Measurements from ENCODE around the gene SCFD2.

DNA sequence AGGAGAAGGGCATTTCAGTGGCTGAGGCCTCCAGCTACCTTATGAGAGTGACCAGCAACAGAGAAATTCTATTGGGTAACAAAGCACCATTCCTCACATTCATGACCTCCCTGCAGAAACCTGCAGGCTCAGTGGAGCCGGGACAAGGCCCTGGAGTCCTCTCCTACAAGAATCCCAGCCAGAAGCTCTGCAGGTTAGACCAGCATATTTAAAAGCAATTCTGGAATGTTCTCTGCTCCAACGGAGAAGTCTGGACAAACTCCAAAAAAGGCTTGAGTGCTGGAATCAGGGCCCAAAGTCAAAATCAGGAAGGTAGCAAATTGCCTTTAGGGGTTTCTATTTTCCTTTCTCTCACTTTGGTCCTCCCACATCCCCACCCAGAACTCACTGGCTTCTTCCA, 202.9 kb downstream of the SCFD2 start:
- TF ChIP-seq CBX2 (IDR thresholded peaks at IDR 0.05; ENCODE audit: borderline replicate concordance, low read depth) (no peak), ESRRA (IDR thresholded peaks at IDR 0.05; ENCODE audit: borderline replicate concordance, low read length) (no peak), GATA3 (IDR thresholded peaks at IDR 0.05; ENCODE audit: borderline replicate concordance) (no peak), POLR2A (IDR thresholded peaks at IDR 0.05; ENCODE audit: low read length) (no peak), ZFP36 (IDR thresholded peaks at IDR 0.05; ENCODE audit: borderline replicate concordance, partially characterized antibody) (no peak), RAD21 (conservative IDR thresholded peaks at IDR 0.05 in 1 of 2, IDR thresholded peaks at IDR 0.05 in 1 of 2) (no peak), JUN (IDR thresholded peaks at IDR 0.05) (no peak)
- TF ChIP-seq, protein P1, sequence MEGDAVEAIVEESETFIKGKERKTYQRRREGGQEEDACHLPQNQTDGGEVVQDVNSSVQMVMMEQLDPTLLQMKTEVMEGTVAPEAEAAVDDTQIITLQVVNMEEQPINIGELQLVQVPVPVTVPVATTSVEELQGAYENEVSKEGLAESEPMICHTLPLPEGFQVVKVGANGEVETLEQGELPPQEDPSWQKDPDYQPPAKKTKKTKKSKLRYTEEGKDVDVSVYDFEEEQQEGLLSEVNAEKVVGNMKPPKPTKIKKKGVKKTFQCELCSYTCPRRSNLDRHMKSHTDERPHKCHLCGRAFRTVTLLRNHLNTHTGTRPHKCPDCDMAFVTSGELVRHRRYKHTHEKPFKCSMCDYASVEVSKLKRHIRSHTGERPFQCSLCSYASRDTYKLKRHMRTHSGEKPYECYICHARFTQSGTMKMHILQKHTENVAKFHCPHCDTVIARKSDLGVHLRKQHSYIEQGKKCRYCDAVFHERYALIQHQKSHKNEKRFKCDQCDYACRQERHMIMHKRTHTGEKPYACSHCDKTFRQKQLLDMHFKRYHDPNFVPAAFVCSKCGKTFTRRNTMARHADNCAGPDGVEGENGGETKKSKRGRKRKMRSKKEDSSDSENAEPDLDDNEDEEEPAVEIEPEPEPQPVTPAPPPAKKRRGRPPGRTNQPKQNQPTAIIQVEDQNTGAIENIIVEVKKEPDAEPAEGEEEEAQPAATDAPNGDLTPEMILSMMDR (IDR thresholded peaks at IDR 0.05), result no peak
- TF ChIP-seq, protein P2, sequence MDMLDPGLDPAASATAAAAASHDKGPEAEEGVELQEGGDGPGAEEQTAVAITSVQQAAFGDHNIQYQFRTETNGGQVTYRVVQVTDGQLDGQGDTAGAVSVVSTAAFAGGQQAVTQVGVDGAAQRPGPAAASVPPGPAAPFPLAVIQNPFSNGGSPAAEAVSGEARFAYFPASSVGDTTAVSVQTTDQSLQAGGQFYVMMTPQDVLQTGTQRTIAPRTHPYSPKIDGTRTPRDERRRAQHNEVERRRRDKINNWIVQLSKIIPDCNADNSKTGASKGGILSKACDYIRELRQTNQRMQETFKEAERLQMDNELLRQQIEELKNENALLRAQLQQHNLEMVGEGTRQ (IDR thresholded peaks at IDR 0.05), result no peak
- TF ChIP-seq, protein P3, sequence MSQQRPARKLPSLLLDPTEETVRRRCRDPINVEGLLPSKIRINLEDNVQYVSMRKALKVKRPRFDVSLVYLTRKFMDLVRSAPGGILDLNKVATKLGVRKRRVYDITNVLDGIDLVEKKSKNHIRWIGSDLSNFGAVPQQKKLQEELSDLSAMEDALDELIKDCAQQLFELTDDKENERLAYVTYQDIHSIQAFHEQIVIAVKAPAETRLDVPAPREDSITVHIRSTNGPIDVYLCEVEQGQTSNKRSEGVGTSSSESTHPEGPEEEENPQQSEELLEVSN (IDR thresholded peaks at IDR 0.05; ENCODE audit: borderline replicate concordance, low read depth), result no peak
